T-helper 9 cell (primary cell): ENCODE measurements around the gene METTL8.
"Not testable (repeated sequence)": the region's sequence is repeated elsewhere in the genome, so short reads cannot be mapped to it uniquely, and the experiment has no call there.

Experiments
- DNase-seq: peaks from one replicate; pipeline ENCODE4 v3.0.0-alpha.2; 2020

The METTL8 gene

DNA sequence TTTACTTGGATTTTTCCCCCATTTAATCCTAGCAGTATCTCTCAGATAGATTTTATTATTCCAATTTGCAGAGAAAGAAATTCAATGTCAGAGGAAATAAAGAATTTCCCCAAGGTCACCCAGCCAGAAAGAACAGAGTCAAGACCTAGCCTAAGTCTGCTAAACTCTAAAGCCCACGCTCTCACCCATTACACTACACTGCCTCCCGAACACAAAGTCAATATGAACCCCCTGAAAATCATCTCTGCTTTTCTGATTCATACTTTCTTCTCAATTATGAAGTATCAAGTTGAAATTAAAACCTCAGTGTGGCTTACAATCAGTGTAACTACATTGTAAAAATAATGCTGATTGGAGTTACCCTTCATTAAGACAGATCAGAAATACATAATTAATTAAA lies 89.6 kb downstream of the METTL8 start:
- no peak for DNase-seq

DNA sequence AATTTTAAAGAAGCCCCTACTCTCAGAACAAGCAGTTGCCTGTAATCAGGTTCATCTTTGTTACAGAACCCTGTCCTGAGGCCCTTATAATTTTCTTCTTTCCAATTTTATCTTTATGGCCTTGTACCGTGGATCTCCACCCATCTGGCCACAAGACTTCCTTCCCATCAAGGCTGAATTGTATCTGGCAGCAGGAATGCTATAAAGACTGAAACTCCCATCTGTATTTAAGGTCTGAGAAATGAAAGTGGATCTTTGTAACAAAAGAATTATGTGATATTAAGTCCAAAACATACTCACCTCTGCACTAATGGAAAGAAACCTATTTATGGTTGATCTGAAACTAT lies 91.8 kb downstream of the METTL8 start:
- no peak for DNase-seq

DNA sequence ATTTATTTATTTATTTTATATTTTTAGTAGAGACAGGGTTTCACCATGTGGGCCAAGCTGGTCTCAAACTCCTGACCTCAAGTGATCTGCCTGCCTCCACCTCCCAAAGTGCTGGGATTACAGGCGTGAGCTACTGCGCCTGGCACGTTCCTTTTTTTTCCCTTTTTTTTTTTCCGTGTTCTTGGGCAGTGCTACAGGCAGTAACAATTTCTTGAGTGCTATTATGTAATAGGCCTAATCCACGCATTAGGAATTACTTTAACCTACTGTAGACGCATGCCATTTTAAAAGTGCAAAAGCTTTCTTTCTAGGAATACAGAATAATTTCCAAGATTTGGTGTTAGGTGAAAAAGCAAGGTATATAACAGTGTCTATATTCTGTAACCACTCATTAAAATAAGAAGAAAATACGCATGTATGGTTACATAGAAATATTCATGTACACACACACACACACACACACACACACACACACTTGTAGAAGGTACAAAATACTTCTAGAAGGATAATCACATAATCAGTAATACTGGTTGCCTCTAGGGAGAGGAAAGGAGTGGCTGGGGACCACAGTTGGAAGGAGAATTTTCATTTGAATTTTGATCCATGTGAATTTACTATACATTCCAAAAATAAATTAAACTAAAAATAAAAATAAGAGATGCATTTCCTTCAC lies 92.3 kb downstream of the METTL8 start:
- DNase-seq, result no peak

DNA sequence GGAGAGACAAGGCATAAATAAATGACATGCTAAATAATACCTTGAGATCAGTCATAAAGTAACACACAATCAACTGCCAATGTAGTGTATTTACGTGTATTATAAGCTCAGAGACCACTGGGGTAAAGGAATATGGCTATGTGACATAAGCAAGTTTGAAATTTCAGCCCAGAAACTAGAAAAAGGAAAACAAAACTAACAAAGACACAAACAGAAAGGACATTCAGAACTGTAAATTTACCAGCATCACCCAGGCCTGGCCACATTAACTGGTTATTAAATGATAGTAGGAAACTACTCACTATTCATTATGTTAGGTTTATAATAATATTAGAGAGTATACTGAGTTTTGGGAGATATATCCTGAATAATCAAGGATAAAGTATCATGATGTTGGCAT lies 98.8 kb downstream of the METTL8 start:
- no peak for DNase-seq

DNA sequence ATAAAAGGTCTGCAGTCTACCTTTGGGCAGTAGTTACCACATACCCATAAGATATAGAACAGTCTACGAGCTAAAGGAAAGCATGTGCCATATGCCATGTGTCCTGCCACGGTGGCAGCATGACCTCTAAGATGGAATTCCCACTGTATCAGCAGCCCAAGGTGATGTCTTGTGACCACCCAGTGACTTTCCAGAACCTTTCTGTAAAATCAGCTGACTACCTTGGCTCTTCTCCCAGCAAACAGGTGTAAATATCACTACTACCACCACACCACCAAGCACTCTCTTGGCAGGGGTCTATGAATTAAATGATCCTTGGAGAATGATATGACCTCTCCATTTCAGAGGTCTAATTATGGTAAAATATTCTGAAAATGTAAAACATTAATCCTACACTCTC lies 99.6 kb downstream of the METTL8 start:
- no peak for DNase-seq

DNA sequence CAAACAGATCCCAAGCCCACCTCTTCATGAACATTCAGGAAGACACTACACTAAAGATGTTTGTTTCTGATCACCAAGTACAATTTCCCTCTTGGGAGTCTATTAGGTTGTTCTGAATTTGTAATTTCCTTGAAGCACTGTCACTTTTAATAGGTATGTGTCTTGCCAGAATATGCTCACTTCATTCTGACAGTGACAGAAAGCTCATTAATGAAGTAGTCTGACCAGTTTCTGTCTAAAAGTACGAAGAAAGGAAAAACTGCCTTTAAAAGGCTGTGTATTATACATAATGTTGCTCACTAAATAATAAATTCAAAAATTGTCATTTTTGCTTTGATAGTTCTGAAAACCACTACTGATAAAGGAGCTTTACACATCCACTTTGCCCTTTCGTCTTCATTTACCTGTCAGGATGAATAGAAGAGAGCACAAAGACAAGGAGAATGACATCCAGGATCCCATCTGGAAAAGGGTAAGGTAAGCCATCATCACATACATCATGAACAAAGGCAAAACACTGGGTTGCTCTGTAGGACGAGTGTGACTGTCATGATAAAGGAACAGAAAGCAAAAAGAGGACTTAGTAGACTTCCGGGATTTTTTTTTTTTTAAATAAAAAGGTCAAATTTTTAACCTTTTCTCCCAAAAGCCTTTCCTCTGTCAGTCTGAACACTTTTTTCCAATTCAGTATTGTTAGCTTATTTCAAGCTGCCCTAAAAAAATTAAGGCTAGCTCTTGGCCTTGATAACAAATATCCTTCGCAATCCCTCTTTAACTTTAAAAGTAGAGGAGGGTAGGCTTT lies 103.4 kb downstream of the METTL8 start:
- no peak for DNase-seq

DNA sequence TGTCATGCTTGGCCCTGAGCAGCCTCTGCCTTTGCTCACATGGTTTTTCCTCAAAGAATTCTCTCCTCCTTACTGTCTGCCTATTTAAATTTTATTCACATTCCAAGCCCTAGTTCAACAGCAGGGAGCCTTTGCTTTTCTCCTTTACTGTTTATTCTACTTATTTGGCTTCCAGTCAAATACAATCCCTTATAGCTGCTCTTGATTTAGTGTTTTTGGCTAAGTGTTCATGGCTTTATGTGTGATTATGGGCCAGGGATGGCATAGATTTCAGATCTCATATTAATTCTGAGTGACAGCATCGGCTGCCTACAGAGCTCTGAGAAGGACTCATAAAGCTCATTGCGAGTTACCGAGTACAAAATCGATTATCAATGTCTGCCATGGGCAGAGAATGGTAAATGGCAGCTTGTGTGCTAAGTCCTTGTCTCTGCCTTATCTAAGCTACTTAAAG lies 106.7 kb downstream of the METTL8 start:
- DNase-seq, result no peak

DNA sequence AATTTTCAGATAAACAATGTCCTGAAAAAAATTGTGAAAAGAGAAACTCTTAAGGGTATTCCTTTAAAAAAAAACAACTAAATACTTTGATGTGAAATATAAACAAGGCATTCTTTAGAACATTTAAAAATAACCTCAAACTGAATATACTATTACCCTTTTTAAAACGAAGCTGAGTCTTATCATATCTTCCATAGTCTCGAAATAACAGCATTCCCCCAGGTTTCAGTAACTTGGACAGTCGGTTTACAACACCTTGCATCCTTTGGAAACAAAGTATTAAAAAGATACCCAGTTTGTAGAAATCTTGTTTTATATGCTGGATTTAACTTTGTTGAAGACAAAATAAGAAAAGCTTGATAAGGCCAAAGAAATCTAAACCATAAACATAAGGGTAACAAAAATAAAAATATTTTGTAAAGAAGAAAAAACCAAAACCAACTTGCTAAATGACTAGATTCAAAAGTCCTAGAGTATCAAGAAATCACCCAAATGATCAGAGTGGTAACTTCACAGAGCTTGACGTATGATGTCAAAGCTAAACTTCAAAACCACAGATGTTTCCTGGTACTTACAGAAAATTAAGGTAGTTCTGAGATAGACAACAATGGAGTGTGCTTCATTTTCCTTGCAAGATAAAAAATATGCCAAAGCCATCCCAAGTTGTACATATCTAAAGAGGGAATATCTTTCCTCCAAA lies 107.8 kb downstream of the METTL8 start:
- no peak for DNase-seq

DNA sequence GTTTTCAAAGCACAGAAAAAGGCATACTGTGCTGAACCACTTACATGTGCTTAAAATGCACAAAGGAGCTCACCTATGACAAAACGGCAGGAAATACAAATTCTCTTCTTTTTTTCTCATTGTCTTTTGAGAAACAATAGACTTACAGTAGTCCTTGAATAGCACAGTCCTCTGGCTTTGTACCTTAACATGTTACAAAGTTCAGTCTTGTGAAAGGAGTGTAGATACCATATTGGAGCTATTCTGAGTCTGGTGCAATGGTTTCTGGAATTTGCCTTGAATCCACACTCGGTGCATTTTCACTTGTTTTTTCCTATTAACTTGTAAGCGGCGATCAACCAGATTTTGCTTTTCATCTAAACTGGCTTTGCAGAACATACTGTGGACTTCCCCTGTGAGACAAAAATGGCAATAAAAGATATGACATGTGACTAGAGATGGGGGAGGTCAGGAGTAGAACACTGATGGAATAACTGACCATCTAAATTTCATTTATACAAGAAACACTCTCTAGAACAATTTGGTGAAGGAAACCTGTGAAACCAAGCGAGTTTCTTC lies 109.7 kb downstream of the METTL8 start:
- no peak for DNase-seq

DNA sequence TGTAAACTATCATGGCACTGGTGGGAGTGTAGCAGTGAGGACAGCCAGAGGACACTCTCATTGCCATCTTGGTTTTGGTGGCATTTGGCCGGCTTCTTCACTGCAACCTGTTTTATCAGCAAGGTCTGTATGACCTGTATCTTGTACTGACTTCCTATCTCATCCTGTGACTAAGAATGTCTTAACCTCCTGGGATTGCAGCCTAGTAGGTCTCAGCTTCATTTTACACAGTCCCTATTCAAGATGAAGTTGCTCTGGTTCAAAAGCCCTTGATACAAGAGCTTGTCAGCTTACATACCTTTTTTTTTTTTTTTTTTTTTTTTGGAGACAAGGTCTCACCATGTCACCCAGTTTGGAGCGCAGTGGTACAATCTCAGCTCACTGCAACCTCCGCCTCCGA lies 110.9 kb downstream of the METTL8 start:
- no peak for DNase-seq

DNA sequence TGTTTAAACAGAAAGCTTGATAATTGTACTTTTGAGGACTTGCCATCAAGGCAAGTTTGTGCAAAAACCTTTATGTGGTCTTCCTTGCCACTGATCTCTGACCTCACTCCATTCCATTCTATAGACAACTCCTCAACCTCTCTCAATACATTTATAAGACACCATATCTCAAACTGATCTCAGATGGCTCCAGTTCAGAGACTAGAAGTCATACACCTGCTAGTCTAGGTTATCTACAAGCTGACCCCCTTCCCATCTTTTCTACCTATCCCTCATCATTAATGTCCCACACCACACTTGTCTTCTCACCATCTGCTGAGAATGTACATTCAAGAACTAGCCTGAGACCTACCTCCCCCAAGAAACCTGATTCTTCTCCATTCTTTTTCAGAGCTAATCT lies 113.1 kb downstream of the METTL8 start:
- DNase-seq, result no peak

DNA sequence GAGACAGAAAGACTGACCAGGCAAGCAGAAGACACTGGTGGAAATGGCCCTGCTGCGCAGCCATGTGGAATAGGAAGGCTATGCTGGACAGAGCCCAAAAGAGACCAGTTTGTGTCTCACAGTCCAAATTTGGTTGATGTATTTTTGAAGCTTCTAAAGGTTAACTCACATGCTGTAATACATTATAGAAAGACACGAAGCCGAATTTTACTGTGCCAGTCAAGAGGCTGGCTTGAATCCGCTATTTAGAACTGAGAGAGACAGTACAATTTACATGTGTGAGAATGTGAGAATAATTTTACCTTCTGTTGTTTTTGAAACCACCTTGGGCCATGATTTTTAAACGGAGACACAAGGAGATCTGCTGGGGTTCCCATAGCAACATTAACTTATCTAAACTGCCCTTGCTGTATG lies 113.6 kb downstream of the METTL8 start:
- DNase-seq, result no peak

DNA sequence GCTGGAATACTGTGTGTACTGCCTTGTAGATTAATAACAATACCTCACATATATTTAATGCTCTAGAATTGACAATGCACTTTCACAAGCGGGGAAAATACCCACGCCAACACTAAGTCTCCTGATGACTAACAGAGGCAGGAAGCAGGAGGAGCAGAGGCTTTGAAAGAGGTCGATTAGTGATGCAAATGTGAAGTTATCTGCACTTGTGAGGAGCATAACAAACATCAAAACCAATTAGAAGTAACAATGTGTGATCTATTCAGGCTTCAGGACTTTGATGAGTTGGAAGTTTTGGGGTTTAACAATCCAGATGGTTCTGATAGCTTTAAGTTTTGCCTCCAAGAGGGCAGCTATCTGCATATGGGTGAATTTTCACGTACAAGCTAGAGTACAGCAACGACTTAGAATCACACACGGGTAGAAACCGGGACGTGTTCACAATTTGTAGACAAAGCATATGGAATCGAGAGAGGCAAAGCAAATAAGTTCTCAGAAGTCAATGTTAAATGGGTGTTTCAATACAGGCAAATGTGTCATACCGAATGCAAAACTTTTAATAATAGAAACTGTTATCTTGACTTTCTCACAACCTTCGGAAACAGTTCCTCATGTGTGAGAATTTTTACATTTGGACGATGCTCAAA lies 114.5 kb downstream of the METTL8 start:
- DNase-seq, result peak; percentile 8

DNA sequence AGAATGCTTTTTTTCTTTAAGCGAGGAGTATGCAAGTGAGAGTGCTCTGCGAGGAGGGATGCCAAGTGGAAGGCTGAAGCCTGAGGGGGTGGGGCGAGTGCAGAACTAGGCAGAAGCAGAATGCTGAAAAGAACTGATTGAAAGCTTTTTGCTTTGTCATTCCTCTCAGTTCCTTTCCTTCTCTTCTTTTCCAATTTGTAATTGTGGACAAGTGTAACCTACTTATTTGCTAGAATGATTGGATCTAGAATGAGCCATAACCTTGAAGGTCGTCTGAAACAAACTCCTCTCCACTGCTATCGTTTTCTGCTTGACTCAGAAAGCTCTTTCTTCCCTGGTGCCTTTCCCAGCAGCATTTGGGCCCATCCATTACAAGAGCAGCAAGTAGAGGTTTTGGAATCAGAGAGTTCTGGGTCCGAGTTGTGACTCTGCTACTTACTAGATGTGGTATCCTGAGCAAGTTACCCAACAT lies 115.3 kb downstream of the METTL8 start:
- no peak for DNase-seq

DNA sequence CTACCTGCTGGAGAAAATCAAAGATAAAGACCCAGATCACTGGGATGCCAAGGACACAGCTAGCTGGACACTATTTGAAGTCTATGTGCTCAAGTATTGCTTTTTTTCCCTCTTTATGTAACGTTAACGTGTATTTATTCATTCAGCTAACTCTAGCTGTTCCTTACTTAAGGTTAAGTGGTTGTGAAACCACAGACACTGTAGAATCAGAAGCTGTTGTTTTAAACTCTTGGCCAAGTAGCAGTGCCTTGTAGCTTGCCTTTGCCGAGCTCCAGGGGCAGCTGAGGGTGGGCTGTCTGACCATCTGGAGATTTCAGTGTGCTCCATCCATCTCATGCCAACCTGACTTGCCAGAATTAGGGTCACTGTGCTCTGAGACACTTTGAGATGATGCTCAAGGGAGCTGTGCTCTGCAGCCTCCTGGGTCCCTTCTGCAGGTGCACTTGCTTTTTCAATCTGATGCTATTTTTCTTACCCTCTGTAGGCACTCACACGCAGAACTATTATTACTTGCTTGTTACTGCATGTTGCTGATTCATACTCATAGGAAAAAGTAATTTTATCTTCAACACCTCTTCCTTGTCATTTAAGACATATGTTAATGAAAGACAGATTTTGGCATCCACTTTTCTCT lies 116.2 kb downstream of the METTL8 start:
- DNase-seq, result no peak

DNA sequence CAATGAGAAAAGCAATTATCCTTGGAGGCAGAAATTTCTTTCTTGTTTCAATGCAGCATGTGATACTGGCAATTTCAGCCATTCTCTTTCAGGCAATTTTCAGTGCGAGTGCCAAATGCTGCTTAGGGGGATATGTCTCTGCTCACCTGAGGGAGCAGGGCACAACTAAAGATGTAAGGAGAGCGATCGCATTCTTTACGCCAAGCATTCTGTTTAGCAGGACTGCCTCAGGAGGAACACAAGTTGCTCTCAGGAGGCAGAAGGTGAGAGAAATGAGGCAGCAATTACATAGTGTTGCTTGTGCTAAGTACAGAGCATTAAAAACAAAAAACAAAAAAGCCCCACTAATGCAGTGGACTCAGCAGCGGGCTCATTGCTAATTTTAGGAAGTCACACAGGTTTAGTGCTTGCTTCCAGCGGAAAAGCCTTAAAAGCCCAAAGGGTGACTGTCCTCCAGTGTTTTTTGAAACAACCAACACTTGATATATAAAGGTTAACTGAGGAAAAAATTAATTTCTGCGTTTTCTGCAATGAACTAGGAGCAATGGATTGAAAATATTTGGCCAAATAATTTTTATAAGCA lies 116.9 kb downstream of the METTL8 start:
- no peak for DNase-seq

DNA sequence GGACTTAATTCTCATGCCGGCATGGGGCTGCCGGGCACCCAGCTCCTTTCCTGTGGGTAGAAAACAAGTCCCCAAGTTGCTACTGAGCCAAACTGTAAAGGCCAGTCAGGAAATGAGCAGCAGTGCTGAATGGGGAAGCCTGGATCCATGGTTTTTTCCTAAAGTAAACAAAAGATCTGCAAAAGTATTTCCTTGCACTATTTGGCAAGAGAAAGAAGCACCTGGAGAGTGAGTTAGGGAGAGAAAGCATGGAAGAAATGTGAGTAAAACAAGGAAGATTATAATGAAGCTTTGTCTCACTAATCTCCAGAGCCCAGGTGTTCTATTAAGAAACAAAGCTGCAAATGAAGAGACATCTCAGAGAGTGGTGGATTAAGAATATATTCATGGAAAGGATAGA lies 117.6 kb downstream of the METTL8 start:
- no peak for DNase-seq

DNA sequence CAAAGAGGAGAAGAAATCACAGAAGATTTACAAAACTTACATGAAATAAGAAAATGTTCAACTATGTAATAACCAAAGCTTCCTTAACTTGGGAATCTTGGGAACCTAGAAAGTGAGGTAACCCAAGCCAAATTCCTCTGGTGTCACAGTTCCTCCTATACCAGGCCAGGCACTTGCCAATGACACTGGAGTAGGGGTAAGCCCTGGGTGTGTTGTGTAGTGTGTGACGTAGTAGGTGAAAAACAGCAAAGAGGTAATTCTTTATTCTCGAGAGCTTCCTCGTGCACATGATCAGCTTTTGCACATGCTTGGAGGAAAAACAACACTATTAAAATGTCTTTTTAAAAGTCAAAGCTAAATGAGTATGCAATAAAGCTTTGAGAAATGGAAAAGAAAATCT lies 118.0 kb downstream of the METTL8 start:
- no peak for DNase-seq

DNA sequence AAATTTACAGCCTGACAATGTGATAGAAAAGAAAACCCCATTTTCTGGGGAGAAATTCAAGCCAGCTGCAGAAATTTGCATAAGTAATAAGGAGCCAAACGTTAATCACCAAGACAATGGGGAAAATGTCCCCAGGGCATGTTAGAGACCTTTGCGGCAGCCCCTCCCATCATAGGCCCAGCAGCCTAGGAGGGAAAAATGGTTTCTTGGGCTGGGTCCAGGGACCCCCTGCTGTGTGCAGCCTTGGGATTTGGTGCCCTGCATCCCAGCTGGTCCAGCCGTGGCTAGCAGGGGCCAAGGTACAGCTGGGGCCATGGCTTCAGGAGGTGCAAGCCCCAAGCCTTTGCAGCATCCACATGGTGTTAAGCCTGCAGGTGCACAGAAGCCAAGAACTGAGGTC lies 121.6 kb downstream of the METTL8 start:
- DNase-seq, result not testable (repeated sequence)

DNA sequence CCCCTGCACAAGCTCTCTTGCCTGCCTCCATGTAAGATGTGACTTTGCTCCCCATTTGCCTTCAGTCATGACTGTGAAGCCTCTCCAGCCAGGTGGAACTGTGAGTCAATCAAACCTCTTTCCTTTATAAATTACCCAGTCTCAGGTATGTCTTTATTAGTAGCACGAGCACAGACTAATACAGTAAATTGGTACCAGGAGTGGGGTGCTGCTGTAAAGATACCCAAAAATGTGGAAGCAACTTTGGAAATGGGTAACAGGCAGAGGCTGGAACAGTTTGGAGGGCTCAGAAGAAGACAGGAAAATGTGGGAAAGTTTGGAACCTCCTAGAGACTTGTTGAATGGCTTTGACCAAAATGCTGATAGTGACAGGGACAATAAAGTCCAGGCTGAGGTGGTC lies 122.2 kb downstream of the METTL8 start:
- not testable (repeated sequence) for DNase-seq

DNA sequence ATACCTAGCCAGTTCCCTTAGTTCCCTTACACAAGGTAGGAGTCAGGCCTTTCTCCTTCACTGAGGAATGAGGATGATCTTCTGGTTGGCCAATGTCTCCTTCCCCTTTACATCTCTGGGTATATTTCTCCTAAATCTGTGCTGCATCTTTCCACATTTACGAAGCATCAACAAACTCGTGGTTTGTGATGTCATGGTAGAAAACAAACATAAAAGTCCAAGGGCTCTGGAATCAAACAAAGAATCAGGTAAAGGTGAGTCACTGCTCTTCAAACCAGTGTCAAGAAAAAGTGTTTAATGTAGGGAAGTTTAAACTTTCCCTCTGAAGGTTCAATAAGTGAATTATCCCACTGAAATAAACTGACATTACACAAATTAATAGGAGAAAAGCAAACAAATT lies 122.9 kb downstream of the METTL8 start:
- DNase-seq, result no peak
